OCI-LY1 (cell line): ENCODE results near the gene HPCAL1.
A peak's percentile ranks its signal among the peaks of the same experiment; 100 is the strongest.

Experiments
- H2AFZ ChIP-seq: fragments of 200-600 bp; sonication (generic), shearing (Covaris generic); 2 replicates; pipeline ENCODE4 v1.6.0; 2014; ENCODE audit warnings: antibody characterized with exemption, mild to moderate bottlenecking, low read length
- H3F3A ChIP-seq: fragments of 200-600 bp; sonication (generic), shearing (Covaris generic); 2 replicates; pipeline ENCODE4 v1.6.0; 2014; ENCODE audit warnings: mild to moderate bottlenecking, antibody characterized with exemption, low read length, moderate library complexity; ENCODE audit not compliant: insufficient read depth
- H3K27ac ChIP-seq: fragments of 200-600 bp; sonication (generic); 2 replicates; pipeline ENCODE4 v1.5.1; 2014; ENCODE audit warnings: low read length, mixed run types, mild to moderate bottlenecking, low read depth; ENCODE audit not compliant: poor library complexity, severe bottlenecking
- H3K27me3 ChIP-seq: fragments of 200-600 bp; sonication (generic); 2 replicates; pipeline ENCODE4 v1.6.0; 2014; ENCODE audit warnings: antibody characterized with exemption, mild to moderate bottlenecking, low read length, moderate library complexity; ENCODE audit not compliant: insufficient read depth
- H3K36me3 ChIP-seq: fragments of 200-600 bp; sonication (generic); 2 replicates; pipeline ENCODE4 v1.6.1; 2014; ENCODE audit warnings: mild to moderate bottlenecking, antibody characterized with exemption, low read length, moderate library complexity, mixed read lengths; ENCODE audit not compliant: insufficient read depth
- H3K4me1 ChIP-seq: fragments of 200-600 bp; sonication (generic); 2 replicates; pipeline ENCODE4 v1.5.1; 2014; ENCODE audit warnings: mild to moderate bottlenecking, low read length, moderate library complexity; ENCODE audit not compliant: insufficient read depth, severe bottlenecking
- H3K4me2 ChIP-seq: fragments of 200-600 bp; sonication (generic), shearing (Covaris generic); 2 replicates; pipeline ENCODE4 v1.6.1; 2014; ENCODE audit warnings: low read length
- H3K4me3 ChIP-seq: fragments of 200-600 bp; sonication (generic); 2 replicates; pipeline ENCODE4 v1.5.1; 2014; ENCODE audit warnings: low read length, low read depth, mild to moderate bottlenecking, mixed read lengths; ENCODE audit not compliant: poor library complexity, severe bottlenecking
- H3K79me2 ChIP-seq: fragments of 200-600 bp; shearing (Covaris generic); 2 replicates; pipeline ENCODE4 v1.6.1; 2016; ENCODE audit warnings: mixed run types, low read length, mixed read lengths; ENCODE audit not compliant: insufficient read depth
- H3K9ac ChIP-seq: fragments of 200-600 bp; sonication (generic), shearing (Covaris generic); 2 replicates; pipeline ENCODE4 v1.6.1; 2014; ENCODE audit warnings: mild to moderate bottlenecking, low read length, mixed read lengths
- H3K9me2 ChIP-seq: fragments of 200-600 bp; sonication (generic), shearing (Covaris generic); 2 replicates; pipeline ENCODE4 v1.6.1; 2014; ENCODE audit warnings: low read depth, mild to moderate bottlenecking, low read length, mixed read lengths
- H3K9me3 ChIP-seq: fragments of 200-600 bp; shearing (Covaris generic); 2 replicates; pipeline ENCODE4 v1.6.1; 2014; ENCODE audit warnings: low read length, mixed read lengths
- H4K20me1 ChIP-seq: fragments of 200-600 bp; sonication (generic), shearing (Covaris generic); 2 replicates; pipeline ENCODE4 v1.6.0; 2016; ENCODE audit warnings: mild to moderate bottlenecking, low read length; ENCODE audit not compliant: insufficient read depth
- CTCF ChIP-seq: fragments of 200-600 bp; sonication (generic), shearing (Covaris generic); IDR thresholded peaks from 2 replicates; pipeline ENCODE4 v1.5.1; 2017; ENCODE audit warnings: mild to moderate bottlenecking, antibody characterized with exemption, low read length, moderate library complexity, mixed read lengths
- EZH2 ChIP-seq: fragments of 200-600 bp; sonication (generic), shearing (Covaris generic); IDR thresholded peaks from 2 replicates; pipeline ENCODE4 v1.8.0; 2017; ENCODE audit warnings: borderline replicate concordance, mixed run types, mild to moderate bottlenecking, antibody characterized with exemption, low read length, moderate library complexity, mixed read lengths

Gene HPCAL1

GRCh38 chr2:10446631-10447030 lies 143.9 kb downstream of the HPCAL1 start:
- 0 out of 2 replicates have a peak, but pooled peaks cover 3% of the 10 kb centered on the region for H4K20me1 ChIP-seq
- TF ChIP-seq EZH2 (no peak), CTCF (no peak)
- H3K4me3 ChIP-seq, result peak overlapping the region; percentile 98
- H3K4me2 ChIP-seq, result peak overlapping the region; percentile 90
- H3K9ac ChIP-seq, result peak overlapping the region; percentile 97
- peaks cover 31% of the 10 kb centered on the region for H3K4me1 ChIP-seq
- H3K79me2 ChIP-seq, result peaks cover 32% of the 10 kb centered on the region
- peaks cover 53% of the 10 kb centered on the region for H3K36me3 ChIP-seq
- no peak overlapping the region for H2AFZ ChIP-seq
- H3K9me2 ChIP-seq, result no peaks in the 10 kb centered on the region
- H3K9me3 ChIP-seq, result no peaks in the 10 kb centered on the region
- H3K27me3 ChIP-seq, result no peaks in the 10 kb centered on the region
- peak overlapping the region; percentile 75 for H3K27ac ChIP-seq
- H3F3A ChIP-seq, result 0 out of 2 replicates have a peak, but pooled peaks cover 8% of the 10 kb centered on the region

GRCh38 chr2:10447300-10447894 lies 144.7 kb downstream of the HPCAL1 start:
- H3K36me3 ChIP-seq, result peaks cover 45% of the 10 kb centered on the region
- TF ChIP-seq EZH2, result no peak
- no peak for TF ChIP-seq CTCF
- peaks cover 31% of the 10 kb centered on the region for H3K4me1 ChIP-seq
- 0 out of 2 replicates have a peak, but pooled peaks cover 8% of the 10 kb centered on the region for H3F3A ChIP-seq
- H3K79me2 ChIP-seq, result peaks cover 32% of the 10 kb centered on the region
- no peaks in the 10 kb centered on the region for H3K9me2 ChIP-seq
- peak overlapping the region; percentile 97 for H3K9ac ChIP-seq
- H3K4me2 ChIP-seq, result peak overlapping the region; percentile 90
- 0 out of 2 replicates have a peak, but pooled peaks cover 3% of the 10 kb centered on the region for H4K20me1 ChIP-seq
- H3K9me3 ChIP-seq, result no peaks in the 10 kb centered on the region
- H3K27me3 ChIP-seq, result no peaks in the 10 kb centered on the region
- H3K4me3 ChIP-seq, result peak overlapping the region; percentile 98
- no peak overlapping the region for H2AFZ ChIP-seq
- peak overlapping the region; percentile 75 for H3K27ac ChIP-seq

GRCh38 chr2:10447895-10448575 lies 145.3 kb downstream of the HPCAL1 start, which contains the start of gene ODC1:
ODC1 (minus strand) TSS chr2:10448327; CDS start chr2:10445032, 3,295 bp downstream.
- peak within 1 kb of the TSS; percentile 97 for H3K9ac ChIP-seq
- peaks cover 31% of the 10 kb centered on the region for H3K4me1 ChIP-seq
- no peaks in the 10 kb centered on the region for H3K27me3 ChIP-seq
- H4K20me1 ChIP-seq, result 0 out of 2 replicates have a peak, but pooled peaks cover 3% of the 10 kb centered on the region
- 0 out of 2 replicates have a peak, but pooled peaks cover 8% of the 10 kb centered on the region for H3F3A ChIP-seq
- no peaks in the 10 kb centered on the region for H3K9me2 ChIP-seq
- peak within 1 kb of the TSS; percentile 75 for H3K27ac ChIP-seq
- peaks cover 39% of the 10 kb centered on the region for H3K36me3 ChIP-seq
- TF ChIP-seq CTCF (no peak), EZH2 (no peak)
- H3K79me2 ChIP-seq, result peaks cover 32% of the 10 kb centered on the region
- peak within 1 kb of the TSS; percentile 90 for H3K4me2 ChIP-seq
- H3K4me3 ChIP-seq, result peak within 1 kb of the TSS; percentile 98
- H3K9me3 ChIP-seq, result no peaks in the 10 kb centered on the region
- H2AFZ ChIP-seq, result no peak within 1 kb of the TSS
